ENCODE data around the gene ZNF846.

Gene ZNF846

DNA sequence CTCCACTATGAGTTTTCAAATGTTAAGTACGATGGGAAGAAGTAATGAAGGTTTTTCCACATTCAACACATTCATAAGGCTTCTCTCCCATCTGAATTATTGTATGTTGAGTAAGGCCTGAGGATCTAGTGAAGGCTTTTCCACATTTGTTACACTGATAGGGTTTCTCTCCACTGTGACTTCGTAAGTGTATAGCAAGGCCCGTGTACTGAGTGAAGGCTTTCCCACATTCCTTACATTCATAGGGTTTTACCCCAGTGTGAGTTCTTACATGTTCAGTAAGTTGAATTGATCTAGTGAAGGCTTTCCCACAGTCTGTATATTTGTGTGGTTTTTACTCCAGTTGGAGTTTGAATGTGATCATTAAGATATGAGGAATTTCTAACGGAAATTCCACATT, 44.4 kb downstream of the ZNF846 start:
- TF ChIP-seq, protein P1, sequence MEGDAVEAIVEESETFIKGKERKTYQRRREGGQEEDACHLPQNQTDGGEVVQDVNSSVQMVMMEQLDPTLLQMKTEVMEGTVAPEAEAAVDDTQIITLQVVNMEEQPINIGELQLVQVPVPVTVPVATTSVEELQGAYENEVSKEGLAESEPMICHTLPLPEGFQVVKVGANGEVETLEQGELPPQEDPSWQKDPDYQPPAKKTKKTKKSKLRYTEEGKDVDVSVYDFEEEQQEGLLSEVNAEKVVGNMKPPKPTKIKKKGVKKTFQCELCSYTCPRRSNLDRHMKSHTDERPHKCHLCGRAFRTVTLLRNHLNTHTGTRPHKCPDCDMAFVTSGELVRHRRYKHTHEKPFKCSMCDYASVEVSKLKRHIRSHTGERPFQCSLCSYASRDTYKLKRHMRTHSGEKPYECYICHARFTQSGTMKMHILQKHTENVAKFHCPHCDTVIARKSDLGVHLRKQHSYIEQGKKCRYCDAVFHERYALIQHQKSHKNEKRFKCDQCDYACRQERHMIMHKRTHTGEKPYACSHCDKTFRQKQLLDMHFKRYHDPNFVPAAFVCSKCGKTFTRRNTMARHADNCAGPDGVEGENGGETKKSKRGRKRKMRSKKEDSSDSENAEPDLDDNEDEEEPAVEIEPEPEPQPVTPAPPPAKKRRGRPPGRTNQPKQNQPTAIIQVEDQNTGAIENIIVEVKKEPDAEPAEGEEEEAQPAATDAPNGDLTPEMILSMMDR (IDR thresholded peaks at IDR 0.05; ENCODE audit: extremely low read depth, missing control alignments): no peak
- no peak for DNase-seq (ENCODE audit: low spot score)

DNA sequence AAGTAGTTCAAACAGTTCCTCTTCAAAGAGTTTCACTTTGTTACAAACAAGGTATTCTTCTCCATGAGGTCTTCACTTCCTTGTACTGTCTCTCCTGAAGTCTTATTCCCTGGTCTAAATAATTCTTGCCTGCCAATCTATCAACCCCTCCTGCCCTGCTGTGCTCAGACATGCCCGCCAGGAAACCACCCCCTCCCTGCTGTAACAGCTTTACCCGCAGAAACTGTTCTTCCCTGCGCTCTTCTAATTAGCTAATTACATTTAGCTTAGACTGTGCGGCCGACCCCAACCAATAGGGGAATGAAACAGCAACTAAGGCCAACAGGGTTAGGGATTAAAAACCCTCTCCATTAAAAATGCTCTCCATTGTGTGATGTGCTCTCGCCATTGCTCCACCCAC, 46.7 kb downstream of the ZNF846 start:
- TF ChIP-seq, protein P1 (IDR thresholded peaks at IDR 0.05; ENCODE audit: extremely low read depth, missing control alignments): no peak
- DNase-seq (ENCODE audit: low spot score): no peak

DNA sequence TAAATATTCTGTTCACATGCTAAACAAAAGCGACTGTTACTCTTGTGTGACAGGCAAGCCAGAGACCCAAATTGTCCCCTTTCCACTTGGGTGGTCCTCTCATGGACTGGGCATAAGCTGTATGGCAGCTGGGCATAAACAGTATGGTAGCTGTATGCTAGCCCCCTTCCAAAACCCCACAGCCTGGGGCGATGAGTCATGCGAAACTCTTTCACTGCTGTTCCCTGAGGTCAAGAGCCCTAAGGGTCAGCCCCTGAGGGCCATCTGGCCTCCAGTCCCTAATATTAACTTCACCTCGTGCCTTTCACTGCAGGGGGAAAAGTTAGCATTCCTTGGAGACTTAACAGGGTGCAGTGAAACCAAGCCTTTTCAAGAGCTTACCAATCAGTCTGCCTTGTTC, 48.0 kb downstream of the ZNF846 start:
- DNase-seq (ENCODE audit: low spot score): no peak

DNA sequence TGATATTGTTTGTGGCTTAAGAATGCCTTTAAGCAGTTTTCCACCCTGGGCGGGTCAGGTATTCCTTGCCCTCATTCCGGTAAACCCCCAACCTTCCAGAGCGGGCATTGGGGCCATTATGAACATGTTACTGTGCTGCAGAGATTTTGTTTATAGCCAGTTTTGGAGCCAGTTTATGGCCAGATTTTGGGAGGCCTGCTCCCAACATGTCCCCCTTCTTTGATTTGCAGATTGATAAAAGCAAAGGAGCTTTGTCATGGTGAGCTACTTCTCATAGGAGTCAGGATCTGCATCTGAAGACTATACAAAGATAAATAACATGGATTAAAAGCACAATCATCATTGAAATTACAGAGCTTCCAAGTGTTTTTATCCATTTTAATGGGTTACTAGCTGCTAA, 56.7 kb downstream of the ZNF846 start:
- TF ChIP-seq, protein P1 (IDR thresholded peaks at IDR 0.05; ENCODE audit: extremely low read depth, missing control alignments): no peak

More for the DNA sequence above, 48.0 kb downstream of the ZNF846 start:
- TF ChIP-seq, protein P1 (IDR thresholded peaks at IDR 0.05; ENCODE audit: extremely low read depth, missing control alignments): no peak

DNA sequence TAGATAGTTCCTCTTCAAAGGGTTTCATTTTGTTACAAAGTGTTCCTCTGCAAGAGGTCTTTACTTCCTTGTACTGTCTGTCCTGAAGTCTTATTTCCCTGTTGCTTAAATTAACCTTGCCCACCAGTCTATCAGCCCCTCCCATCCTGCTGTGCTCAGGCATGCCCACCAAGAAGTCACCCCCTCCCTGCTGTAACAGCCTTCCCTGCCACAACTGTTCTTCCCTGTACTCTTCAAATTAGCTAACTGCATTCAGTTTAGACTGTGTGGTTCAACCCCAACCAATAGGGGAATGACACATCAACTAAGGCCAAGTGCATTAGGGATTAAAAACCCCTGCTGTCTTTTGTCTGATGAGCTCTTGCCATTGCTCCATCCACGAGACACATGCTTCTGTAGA, 59.2 kb downstream of the ZNF846 start:
- TF ChIP-seq, protein P1 (IDR thresholded peaks at IDR 0.05; ENCODE audit: extremely low read depth, missing control alignments): no peak
- no peak for DNase-seq (ENCODE audit: low spot score)

More for the DNA sequence above, 56.7 kb downstream of the ZNF846 start:
- DNase-seq (ENCODE audit: low spot score): no peak

DNA sequence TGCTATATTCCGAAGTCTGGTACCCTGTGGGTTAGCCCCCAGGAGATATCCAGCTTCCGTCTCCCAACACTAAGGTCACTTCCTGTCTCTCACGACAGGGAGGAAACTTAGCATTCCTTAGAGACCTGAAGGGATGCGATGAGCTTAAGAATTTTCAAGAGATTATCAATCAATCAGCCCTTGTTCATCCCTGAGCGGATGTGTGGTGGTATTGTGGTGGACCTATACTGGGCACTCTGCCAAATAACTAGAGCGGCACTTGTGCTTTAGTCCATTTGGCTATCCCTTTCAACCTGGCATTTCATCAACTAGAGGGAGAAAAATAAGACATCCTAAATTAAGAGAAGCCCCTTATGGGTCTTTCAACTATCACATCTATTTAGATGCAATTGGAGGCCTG, 62.7 kb downstream of the ZNF846 start:
- TF ChIP-seq, protein P1 (IDR thresholded peaks at IDR 0.05; ENCODE audit: extremely low read depth, missing control alignments): no peak
- DNase-seq (ENCODE audit: low spot score): no peak

DNA sequence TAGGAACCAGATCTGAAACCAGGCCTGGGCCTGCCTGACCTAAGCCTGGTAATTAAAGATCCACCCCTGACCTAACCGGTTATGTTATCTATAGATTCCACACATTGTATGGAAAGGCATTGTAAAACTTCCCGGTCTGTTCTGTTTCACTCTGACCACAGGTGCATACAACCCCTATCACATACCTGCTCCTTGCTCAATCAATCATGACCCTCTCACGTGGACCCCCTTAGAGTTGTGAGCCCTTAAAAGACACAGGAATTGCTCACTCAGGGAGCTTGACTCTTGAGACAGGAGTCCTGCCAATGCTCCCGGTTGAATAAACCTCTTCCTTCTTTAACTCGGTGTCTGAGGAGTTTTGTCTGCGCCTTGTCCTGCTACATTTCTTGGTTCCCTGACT, 66.4 kb downstream of the ZNF846 start:
- TF ChIP-seq, protein P1 (IDR thresholded peaks at IDR 0.05; ENCODE audit: extremely low read depth, missing control alignments): no peak
- no peak for DNase-seq (ENCODE audit: low spot score)

Data from GM20000 (cell line).